ENCODE results near the gene CEACAM1.
"Not testable (repeated sequence)": the region's sequence is repeated elsewhere in the genome, so short reads cannot be mapped to it uniquely, and the experiment has no call there.

Gene CEACAM1

GRCh38 chr19:42474743-42475142 is 53.5 kb downstream of the CEACAM1 start:
- DNase-seq, result no peak

GRCh38 chr19:42473686-42474085 is 54.6 kb downstream of the CEACAM1 start:
- no peak for DNase-seq

GRCh38 chr19:42472402-42473147 is 55.7 kb downstream of the CEACAM1 start:
- no peak for DNase-seq

GRCh38 chr19:42471554-42472249 is 56.6 kb downstream of the CEACAM1 start:
- DNase-seq, result no peak

GRCh38 chr19:42469311-42470235 is 58.7 kb downstream of the CEACAM1 start:
- DNase-seq, result no peak

GRCh38 chr19:42468273-42468796 is 59.9 kb downstream of the CEACAM1 start:
- DNase-seq, result no peak

GRCh38 chr19:42467183-42467760 is 61.0 kb downstream of the CEACAM1 start:
- no peak for DNase-seq

- DNase-seq, result no peak
Observed at GRCh38 chr19:42466521-42467182, 61.6 kb downstream of the CEACAM1 start.

- DNase-seq, result no peak
Observed at GRCh38 chr19:42465827-42466280, 62.4 kb downstream of the CEACAM1 start.

GRCh38 chr19:42461700-42462324 is 66.5 kb downstream of the CEACAM1 start:
- DNase-seq, result no peak

GRCh38 chr19:42461231-42461630 is 67.0 kb downstream of the CEACAM1 start:
- DNase-seq, result not testable (repeated sequence)

- no peak for DNase-seq
Observed at GRCh38 chr19:42459926-42460325, 68.4 kb downstream of the CEACAM1 start.

All from right kidney (tissue), 1 donor.